Activated CD4-positive, alpha-beta T cell treated with anti-CD3 and anti-CD28 coated beads for 1 hour (primary cell): ENCODE results near the gene ABI1.

Experiments used
- DNase-seq: peaks from one replicate; pipeline ENCODE4 v3.0.0-alpha.2; 2020

The ABI1 gene

DNA sequence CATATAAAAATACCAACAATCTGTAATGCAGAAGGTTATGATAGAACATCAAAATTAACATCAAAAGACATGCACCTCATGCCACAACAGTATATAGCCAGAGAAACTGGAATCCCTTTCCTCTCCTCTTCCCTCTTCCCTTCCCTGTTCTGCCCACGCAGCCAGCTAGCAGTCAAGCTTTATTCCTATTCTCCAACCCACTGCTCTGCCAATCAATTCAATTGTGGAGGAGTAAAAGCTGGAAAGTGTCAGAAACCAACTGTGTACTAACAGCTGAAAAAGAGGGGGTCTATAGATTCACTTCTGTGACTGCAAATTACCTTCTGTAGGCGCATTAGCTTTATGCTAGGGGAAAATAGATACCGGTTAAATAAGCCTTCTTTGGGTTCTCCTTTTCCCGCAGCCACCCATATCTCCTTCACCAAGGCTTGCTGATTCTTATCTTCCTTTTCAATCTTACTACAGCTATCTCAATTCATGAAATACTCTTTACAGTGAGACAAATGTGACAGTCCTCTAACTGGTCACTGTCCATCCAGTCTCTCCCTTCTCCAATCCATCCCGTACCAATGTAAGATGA, 16.3 kb downstream of the ABI1 start:
- DNase-seq: no peak

- DNase-seq: no peak
Measured at GRCh38 chr10:26843736-26844135, 17.0 kb downstream of the ABI1 start.

- DNase-seq: no peak
Measured at GRCh38 chr10:26841733-26842317, 18.9 kb downstream of the ABI1 start.

GRCh38 chr10:26840938-26841732, 19.6 kb downstream of the ABI1 start:
- no peak for DNase-seq

DNA sequence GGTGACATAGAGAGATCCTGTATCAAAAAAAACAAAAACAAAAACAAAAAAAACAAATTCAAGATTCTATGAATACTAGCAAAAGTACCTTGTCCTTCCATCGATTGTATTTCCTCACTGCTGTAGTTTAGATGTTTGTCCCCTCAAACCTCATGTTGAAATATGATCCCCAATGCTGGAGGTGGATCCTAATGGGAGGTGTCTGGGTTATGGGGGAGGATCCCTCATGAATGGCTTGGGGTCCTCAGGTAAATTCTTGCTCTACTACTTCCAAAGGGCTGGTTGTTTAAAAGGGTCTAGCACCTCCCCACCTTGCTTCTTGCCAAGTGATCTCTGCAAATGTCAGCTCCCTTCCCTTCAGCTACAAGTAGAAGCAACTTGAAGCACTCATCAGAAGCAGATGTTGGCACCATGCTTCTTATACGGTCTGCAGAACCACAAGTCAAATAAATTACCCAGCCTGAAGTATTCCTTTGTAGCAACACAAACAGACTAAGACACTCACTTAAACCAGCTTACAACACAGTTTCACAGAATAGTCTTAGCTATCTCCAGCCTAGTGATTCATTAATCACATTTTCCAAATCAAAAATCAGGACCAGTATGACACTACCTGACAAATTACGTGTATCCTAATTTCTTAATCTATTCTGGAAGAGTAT, 20.7 kb downstream of the ABI1 start:
- DNase-seq: no peak

DNA sequence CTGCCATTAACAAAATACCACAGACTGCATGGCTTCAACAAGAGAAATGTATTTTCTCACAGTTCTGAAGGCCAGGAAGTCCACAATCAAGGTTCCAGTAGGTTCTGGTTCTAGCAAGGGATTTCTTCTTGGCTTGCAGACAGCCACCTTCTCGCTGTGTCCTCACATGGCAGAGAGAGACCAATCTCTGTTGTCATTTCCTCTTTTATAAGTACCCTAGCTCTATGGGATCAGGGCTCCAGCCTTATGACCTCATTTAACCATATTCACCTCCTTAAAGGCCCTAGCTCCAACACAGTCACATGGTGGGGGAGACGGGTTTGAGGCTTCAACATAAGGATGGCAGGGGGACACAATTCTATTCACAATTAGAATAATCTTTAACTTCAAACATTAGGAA, 23.6 kb downstream of the ABI1 start:
- no peak for DNase-seq

DNA sequence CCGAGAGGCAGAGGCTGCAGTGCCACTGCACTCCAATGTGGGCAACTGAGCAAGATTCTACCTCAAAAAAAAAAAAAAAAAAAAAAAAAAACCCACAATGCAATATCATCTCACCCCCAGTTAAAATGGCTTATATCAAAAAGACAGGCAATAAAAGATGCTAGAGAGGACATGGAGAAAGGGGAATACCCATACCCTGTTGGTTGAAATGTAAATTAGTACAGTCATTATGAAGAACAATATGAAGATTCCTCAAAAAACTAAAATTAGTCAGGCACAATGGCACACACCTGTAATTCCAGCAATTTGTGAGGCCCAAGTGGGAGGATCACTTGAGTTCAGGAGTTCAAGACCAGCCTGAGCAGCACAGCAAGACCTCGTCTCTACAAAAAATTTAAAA, 25.7 kb downstream of the ABI1 start:
- no peak for DNase-seq

DNA sequence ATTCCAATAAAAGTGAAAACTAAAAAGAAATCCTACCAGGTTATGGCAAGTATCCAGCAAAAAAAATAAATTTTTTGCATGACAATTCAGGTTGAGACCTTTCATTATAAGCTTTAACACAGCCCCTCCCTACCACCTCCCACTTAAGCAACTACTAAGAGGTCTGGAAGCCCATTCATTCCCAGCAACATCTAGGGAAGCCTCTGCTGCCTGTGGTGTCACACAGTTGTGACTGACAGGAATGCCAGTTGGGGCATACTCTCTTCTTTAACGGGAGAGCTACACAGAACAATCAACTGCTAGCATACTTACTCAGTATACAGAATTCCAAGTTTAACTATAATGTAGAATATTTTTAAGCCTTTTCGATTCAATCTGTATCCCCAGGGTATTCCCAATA, 27.8 kb downstream of the ABI1 start:
- DNase-seq: no peak

DNA sequence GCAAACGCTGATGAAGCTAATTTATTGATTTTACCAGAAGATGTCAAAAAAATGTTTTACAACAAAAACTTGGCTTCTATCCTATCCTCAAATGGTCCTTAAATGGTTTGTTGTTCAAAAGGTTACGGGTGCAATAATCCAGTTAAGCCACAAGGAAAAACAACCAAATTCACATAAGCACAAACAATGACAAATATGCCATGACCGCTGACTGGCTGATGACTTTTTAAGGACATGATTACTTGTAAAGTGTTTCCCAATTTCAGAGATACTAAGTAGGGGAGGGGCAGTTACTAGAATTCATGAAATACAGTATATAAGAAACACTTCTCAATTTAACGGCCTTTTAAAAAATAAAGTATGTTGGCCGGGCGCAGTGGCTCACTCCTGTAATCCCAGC, 28.8 kb downstream of the ABI1 start:
- no peak for DNase-seq

- no peak for DNase-seq
Measured at GRCh38 chr10:26829810-26830515, 30.8 kb downstream of the ABI1 start.

- no peak for DNase-seq
Measured at GRCh38 chr10:26824015-26824690, 36.6 kb downstream of the ABI1 start.

GRCh38 chr10:26821699-26822570, 38.8 kb downstream of the ABI1 start:
- DNase-seq: no peak

DNA sequence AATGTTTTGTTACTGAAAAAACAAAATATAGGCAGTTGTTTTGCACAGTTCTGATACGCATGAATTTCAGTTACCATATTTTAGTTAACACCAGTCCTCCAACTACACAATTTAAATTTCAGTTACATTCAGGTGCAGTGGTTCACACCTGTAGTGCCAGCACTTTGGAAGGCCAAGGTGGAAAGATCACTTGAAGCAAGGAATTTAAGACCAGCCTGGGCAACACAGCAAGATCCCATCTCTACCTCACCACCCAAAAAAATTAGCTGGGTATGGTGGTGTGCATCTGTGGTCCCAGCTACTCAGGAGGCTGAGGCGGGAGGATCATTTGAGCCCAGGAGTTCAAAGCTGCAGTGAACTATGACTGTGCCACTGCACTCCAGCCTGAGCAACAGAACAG, 45.3 kb downstream of the ABI1 start:
- no peak for DNase-seq

DNA sequence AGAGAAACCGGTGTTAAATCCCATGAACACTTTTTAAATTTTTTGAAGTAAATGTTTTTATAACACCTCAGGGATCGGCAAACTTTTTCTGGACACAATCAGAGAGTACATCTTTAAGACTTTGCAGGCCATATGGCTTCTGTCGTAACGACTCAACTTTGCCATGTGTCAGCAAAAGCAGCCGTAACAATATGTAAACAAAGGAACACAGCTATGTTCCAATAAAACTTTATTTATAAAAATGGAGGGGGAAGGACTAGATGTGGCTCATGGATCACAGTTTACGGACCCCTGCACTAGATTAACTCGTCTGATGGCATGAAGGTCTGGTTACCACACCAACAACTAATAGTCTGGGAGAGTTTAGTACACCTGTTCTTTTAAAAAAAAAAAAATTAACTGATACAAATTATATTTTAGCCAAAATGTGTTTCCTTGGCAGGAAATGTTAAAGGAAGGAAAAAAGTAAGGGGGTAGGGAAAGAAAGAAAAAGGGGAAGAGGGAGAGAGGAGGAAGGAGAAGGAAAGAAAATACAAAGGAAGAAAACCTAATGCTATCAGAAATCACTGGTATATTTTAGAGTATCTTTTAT, 50.2 kb downstream of the ABI1 start:
- DNase-seq: no peak

- no peak for DNase-seq
Measured at GRCh38 chr10:26809973-26810372, 50.8 kb downstream of the ABI1 start.

DNA sequence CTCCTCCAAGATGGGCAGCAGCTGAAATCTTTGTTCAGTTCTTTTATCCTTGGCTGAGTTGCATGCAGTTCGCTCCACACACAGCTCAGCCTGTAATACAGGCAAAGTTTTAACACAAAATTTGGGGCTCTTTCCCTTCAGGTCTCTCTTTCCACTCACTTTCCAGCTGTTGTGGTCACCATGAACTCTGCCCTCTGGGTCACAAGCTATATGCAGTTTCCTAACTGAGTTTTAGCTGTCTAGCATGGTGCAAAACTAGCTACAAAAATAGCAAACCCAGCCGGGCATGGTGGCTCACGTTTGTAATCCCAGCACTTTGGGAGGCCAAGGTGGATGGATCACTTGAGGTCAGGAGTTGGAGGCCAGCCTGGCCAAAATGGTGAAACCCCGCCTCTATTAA, 53.2 kb downstream of the ABI1 start:
- DNase-seq: no peak

DNA sequence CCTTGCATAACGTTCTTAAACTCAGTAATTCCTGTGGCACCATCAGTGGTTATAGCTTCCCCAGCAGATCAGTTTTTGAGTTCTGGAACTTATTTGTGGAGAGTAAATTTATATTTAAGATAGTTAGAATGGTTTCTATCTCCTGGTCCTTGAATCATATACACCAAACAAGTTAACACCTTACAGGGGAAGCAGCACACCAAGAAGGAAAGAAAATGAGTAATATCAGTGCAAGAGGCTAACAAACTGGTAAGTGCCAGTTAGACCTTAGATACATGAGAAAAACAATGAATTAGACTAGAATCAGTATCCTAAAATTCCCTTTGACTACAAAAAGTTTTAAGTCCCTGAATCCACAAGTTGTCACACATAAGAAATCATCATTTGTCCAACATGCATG, 54.2 kb downstream of the ABI1 start:
- DNase-seq: no peak

DNA sequence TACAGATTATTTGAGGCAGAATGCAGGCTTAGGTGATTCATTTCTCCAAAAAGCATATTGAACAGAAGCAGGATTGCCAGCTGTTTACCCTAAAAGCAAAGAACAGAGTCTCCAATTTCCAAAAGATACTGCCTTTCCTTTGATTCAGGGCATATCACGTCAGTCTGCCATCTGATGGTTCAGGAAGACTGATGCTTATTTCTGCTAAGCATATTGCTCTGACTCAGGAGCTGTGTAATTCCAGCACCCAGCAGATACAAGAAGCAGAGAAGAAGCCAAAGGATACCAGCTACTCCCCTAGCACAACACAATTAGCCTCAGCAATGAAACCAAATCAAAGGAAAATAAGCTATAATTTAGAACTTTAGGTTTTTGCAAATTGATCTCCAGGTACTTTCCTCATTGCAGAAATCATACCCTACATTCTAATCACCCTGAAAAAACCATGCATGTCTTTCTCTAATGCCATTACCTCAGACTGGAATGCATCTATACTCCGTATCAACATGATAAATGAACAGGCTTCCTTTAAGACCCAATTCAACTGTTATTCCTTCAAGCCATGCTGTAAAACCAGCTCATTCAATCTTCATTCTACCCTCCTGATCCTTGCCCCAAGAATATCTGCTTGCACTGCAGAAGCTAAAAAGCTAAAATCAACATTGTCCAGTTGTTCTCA, 55.1 kb downstream of the ABI1 start:
- no peak for DNase-seq

DNA sequence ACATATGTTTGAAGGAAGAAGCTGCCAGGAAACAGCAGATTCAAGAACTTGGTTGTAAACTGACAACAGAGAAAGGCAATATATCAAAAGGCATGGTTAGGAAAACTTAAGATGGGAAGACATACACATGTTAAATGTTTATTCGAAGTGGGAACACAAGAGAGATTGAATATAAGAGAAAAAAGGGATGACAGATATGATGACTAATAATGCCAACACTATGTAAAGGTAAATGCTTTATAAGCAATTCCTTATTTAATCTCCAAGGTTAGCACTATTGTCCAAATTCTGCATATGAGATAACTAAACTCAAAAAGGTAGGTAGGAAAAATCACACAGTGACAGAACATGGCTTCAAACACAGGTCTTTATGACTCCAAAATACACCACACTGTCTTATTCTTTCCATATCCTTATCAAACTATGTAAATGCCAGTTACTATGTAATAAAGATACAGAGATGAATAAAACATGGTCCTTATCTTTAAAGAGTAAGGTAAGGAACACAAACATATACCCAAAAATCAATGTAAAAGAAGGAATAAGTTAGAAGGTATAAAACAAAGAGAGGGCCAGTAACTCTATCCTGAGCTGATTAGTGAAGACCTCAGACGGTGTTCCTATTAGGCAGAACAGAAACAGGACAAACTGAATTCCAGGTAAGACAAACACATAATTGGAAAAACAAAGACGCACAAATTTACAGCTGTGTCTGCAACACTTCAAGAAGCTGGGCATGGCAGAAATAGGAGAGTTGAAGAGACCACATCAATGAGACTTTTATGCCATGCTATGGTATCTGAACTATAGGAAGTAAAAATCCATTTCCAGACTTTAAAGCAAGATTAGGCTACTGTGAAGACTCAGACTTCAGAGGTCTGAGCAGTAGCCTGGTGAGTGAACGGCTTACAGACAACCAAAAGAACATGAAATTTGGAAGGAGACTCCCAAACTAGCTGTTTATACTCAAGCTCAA, 56.1 kb downstream of the ABI1 start:
- DNase-seq: no peak
